Measurements from ENCODE around the gene COL24A1. TPM values are rescaled to one million over a fixed set of nuclear protein-coding genes. Genes with fewer than 3 reads are reported as not detected.
"Not testable (repeated sequence)": the region's sequence is repeated elsewhere in the genome, so short reads cannot be mapped to it uniquely, and the experiment has no call there.

Gene COL24A1
- total RNA-seq, 3 donors from 2014 or later = 0.33 to 1.3 (median 0.48) TPM

- H3K9me3 ChIP-seq = peaks cover 16 to 24% of the 10 kb centered on the region in 2 donors
- H3K4me3 ChIP-seq = no peak overlapping the region
- intact Hi-C loops (cut with DNase I; ENCODE audit: low total_unique reads) = no loop called here
- no peak for DNase-seq (ENCODE audit: low spot score in 2 of 2)
- no peaks in the 10 kb centered on the region for H3K27me3 ChIP-seq
- no peaks in the 10 kb centered on the region for H3K4me1 ChIP-seq
- TF ChIP-seq CTCF (IDR thresholded peaks at IDR 0.05) (no peak), POLR2AphosphoS5 (IDR thresholded peaks at IDR 0.05) (no peak), POLR2A (IDR thresholded peaks at IDR 0.05) (no peak)
- H3K36me3 ChIP-seq = no peaks in the 10 kb centered on the region
- H3K27ac ChIP-seq = no peak overlapping the region
Observed at GRCh38 chr1:85718678-85719340, 437.8 kb downstream of the COL24A1 start.

GRCh38 chr1:85714418-85715114 is 442.0 kb downstream of the COL24A1 start:
- H3K4me1 ChIP-seq; H3K4me3 ChIP-seq; H3K36me3 ChIP-seq; DNase-seq (ENCODE audit: low spot score in 2 of 2); H3K27me3 ChIP-seq; intact Hi-C loops (cut with DNase I; ENCODE audit: low total_unique reads); H3K27ac ChIP-seq: not testable (repeated sequence)
- peaks cover 6 to 11% of the 10 kb centered on the region in 2 donors for H3K9me3 ChIP-seq

- H3K9me3 ChIP-seq = no peaks in the 10 kb centered on the region
- no peak for TF ChIP-seq CTCF (IDR thresholded peaks at IDR 0.05)
- TF ChIP-seq POLR2AphosphoS5 (IDR thresholded peaks at IDR 0.05) = no peak
- TF ChIP-seq POLR2A (IDR thresholded peaks at IDR 0.05) = no peak
- no peaks in the 10 kb centered on the region for H3K36me3 ChIP-seq
- no peak for DNase-seq (ENCODE audit: low spot score in 2 of 2)
- H3K4me3 ChIP-seq = peak overlapping the region; percentile 71 to 81 (median 81)
- intact Hi-C loops (cut with DNase I; ENCODE audit: low total_unique reads) = no loop called here
- H3K27ac ChIP-seq = peak overlapping the region; percentile 90 to 94
- peaks cover 0 to 10% of the 10 kb centered on the region in 2 donors for H3K4me1 ChIP-seq
- H3K27me3 ChIP-seq = no peaks in the 10 kb centered on the region
Observed at GRCh38 chr1:85708829-85709227, 447.7 kb downstream of the COL24A1 start.

- peak within 1 kb of the TSS; percentile 71 to 81 (median 81) for H3K4me3 ChIP-seq
- no peaks in the 10 kb centered on the region for H3K36me3 ChIP-seq
- peak; percentile 86 to 90 for DNase-seq (ENCODE audit: low spot score in 2 of 2)
- H3K27me3 ChIP-seq = no peaks in the 10 kb centered on the region
- TF ChIP-seq POLR2A (IDR thresholded peaks at IDR 0.05) = peak; percentile 41
- TF ChIP-seq CTCF (IDR thresholded peaks at IDR 0.05) = peak in 2 of 3 donors; percentile 30 to 35
- TF ChIP-seq POLR2AphosphoS5 (IDR thresholded peaks at IDR 0.05) = peak; percentile 59 to 82 (median 81)
- intact Hi-C loops (cut with DNase I; ENCODE audit: low total_unique reads) = no loop called here
- H3K4me1 ChIP-seq = peaks cover 0 to 10% of the 10 kb centered on the region in 2 donors
- H3K27ac ChIP-seq = peak within 1 kb of the TSS; percentile 90 to 94
- H3K9me3 ChIP-seq = no peaks in the 10 kb centered on the region
Observed at GRCh38 chr1:85707990-85708828, 448.4 kb downstream of the COL24A1 start, which contains the start of gene ZNHIT6. TSS of gene ZNHIT6 (minus strand) at chr1:85708433. CDS start at chr1:85708284, 149 bp downstream.

- DNase-seq (ENCODE audit: low spot score in 2 of 2) = no peak
- Histone ChIP-seq H3K27me3 (no peaks in the 10 kb centered on the region), H3K36me3 (no peaks in the 10 kb centered on the region), H3K27ac (peak overlapping the region; percentile 90 to 94), H3K9me3 (no peaks in the 10 kb centered on the region), H3K4me1 (peaks cover 0 to 10% of the 10 kb centered on the region in 2 donors), H3K4me3 (peak overlapping the region; percentile 71 to 81 (median 81))
- no peak for TF ChIP-seq CTCF (IDR thresholded peaks at IDR 0.05)
- no peak for TF ChIP-seq POLR2A (IDR thresholded peaks at IDR 0.05)
- no peak for TF ChIP-seq POLR2AphosphoS5 (IDR thresholded peaks at IDR 0.05)
- intact Hi-C loops (cut with DNase I; ENCODE audit: low total_unique reads) = no loop called here
Observed at GRCh38 chr1:85707267-85707989, 449.1 kb downstream of the COL24A1 start.

All from breast epithelium (tissue), 4 donors.